Ascending aorta (tissue), 2 donors: ENCODE results near the gene VPREB3. TPM values are rescaled to one million over a fixed set of nuclear protein-coding genes. Genes with fewer than 3 reads are reported as not detected.

Experiments
- DNase-seq, 2 donors: peaks; one replicate each; pipeline ENCODE4 v3.0.0-alpha.2; 2019; ENCODE audit warnings: low spot score in 2 of 2
- H3K27ac ChIP-seq, 2 donors: fragments of 200-600 bp; sonication (generic); one replicate each; pipeline ENCODE4 v1.5.1; 2016 to 2017; ENCODE audit warnings: mild to moderate bottlenecking in 1 of 2
- H3K27me3 ChIP-seq: fragments of 200-600 bp; sonication (generic); one replicate; pipeline ENCODE4 v1.5.1; 2017
- H3K36me3 ChIP-seq, 2 donors: fragments of 200-600 bp; sonication (generic); one replicate each; pipeline ENCODE4 v1.5.1; 2016
- H3K4me1 ChIP-seq, 2 donors: fragments of 200-600 bp; sonication (generic); one replicate each; pipeline ENCODE4 v1.5.1; 2016 to 2017; ENCODE audit warnings: mild to moderate bottlenecking in 1 of 2
- H3K4me3 ChIP-seq, 2 donors: fragments of 200-600 bp; sonication (generic); one replicate each; pipeline ENCODE4 v1.5.1; 2016 to 2017; ENCODE audit warnings: mild to moderate bottlenecking in 1 of 2
- H3K9me3 ChIP-seq, 2 donors: fragments of 200-600 bp; sonication (generic); one replicate each; pipeline ENCODE4 v1.5.1; 2016
- CTCF ChIP-seq, 3 experiments: fragments of 200-600 bp in 2 of 3; fragments of 450-650 bp in 1 of 3; sonication (generic) in 2 of 3; IDR thresholded peaks; one replicate each; pipeline ENCODE4 v1.5.1; 2016 to 2019; ENCODE audit warnings: antibody characterized with exemption in 3 of 3, mild to moderate bottlenecking in 1 of 3, moderate library complexity in 1 of 3
- intact Hi-C: fragments of 100-400 bp; cut with DNase I; formaldehyde crosslinking; loops from one replicate; pipeline ENCODE4 v1.15.1; 2023
- total RNA-seq: library from RNA; depleted of rRNA; stranded (reverse); fragments of >200 nt; gene quantifications from one replicate; pipeline ENCODE4 v1.1.0, GENCODE V29; 2016

Gene VPREB3
- total RNA-seq, 1 donor from 2014 or later: not detected

- no peak for TF ChIP-seq CTCF (IDR thresholded peaks at IDR 0.05)
- Histone ChIP-seq H3K27me3 (no peaks in the 10 kb centered on the region), H3K9me3 (no peaks in the 10 kb centered on the region), H3K36me3 (peaks cover 40 to 62% of the 10 kb centered on the region in 2 donors), H3K4me1 (peaks cover 0 to 12% of the 10 kb centered on the region in 2 donors), H3K27ac (no peak overlapping the region), H3K4me3 (no peak overlapping the region)
- intact Hi-C loops: no loop called here
- no peak for DNase-seq
Observed at GRCh38 chr22:23712256-23712655, 42.0 kb downstream of the VPREB3 start.

GRCh38 chr22:23709107-23709506 is 45.1 kb downstream of the VPREB3 start:
- no peak for TF ChIP-seq CTCF (IDR thresholded peaks at IDR 0.05)

GRCh38 chr22:23708270-23708669 is 46.0 kb downstream of the VPREB3 start:
- intact Hi-C loops: no loop called here
- Histone ChIP-seq H3K4me3 (no peak overlapping the region), H3K36me3 (peaks cover 41 to 82% of the 10 kb centered on the region in 2 donors), H3K9me3 (no peaks in the 10 kb centered on the region), H3K27ac (no peak overlapping the region), H3K27me3 (no peaks in the 10 kb centered on the region), H3K4me1 (no peaks in the 10 kb centered on the region)
- no peak for TF ChIP-seq CTCF (IDR thresholded peaks at IDR 0.05)
- DNase-seq: no peak

More at GRCh38 chr22:23709107-23709506, 45.1 kb downstream of the VPREB3 start:
- intact Hi-C loops: no loop called here
- H3K4me1 ChIP-seq: no peaks in the 10 kb centered on the region
- H3K36me3 ChIP-seq: peaks cover 48 to 86% of the 10 kb centered on the region in 2 donors
- no peaks in the 10 kb centered on the region for H3K27me3 ChIP-seq
- no peaks in the 10 kb centered on the region for H3K9me3 ChIP-seq
- DNase-seq: no peak
- H3K4me3 ChIP-seq: no peak overlapping the region
- H3K27ac ChIP-seq: no peak overlapping the region

GRCh38 chr22:23705358-23705757 is 48.9 kb downstream of the VPREB3 start:
- intact Hi-C loops: no loop called here
- no peak for DNase-seq
- H3K36me3 ChIP-seq: peaks cover 36 to 72% of the 10 kb centered on the region in 2 donors

GRCh38 chr22:23704829-23705228 is 49.4 kb downstream of the VPREB3 start:
- Histone ChIP-seq H3K36me3 (peaks cover 41 to 71% of the 10 kb centered on the region in 2 donors), H3K9me3 (no peaks in the 10 kb centered on the region), H3K27ac (no peak overlapping the region), H3K4me3 (no peak overlapping the region), H3K27me3 (no peaks in the 10 kb centered on the region), H3K4me1 (no peaks in the 10 kb centered on the region)
- TF ChIP-seq CTCF (IDR thresholded peaks at IDR 0.05): no peak
- intact Hi-C loops: no loop called here
- DNase-seq: no peak

More at GRCh38 chr22:23705358-23705757, 48.9 kb downstream of the VPREB3 start:
- Histone ChIP-seq H3K9me3 (no peaks in the 10 kb centered on the region), H3K27me3 (no peaks in the 10 kb centered on the region), H3K27ac (no peak overlapping the region), H3K4me3 (no peak overlapping the region), H3K4me1 (no peaks in the 10 kb centered on the region)
- no peak for TF ChIP-seq CTCF (IDR thresholded peaks at IDR 0.05)

- no peak for TF ChIP-seq CTCF (IDR thresholded peaks at IDR 0.05)
- peaks cover 37 to 70% of the 10 kb centered on the region in 2 donors for H3K36me3 ChIP-seq
- intact Hi-C loops: no loop called here
Observed at GRCh38 chr22:23704062-23704461, 50.2 kb downstream of the VPREB3 start.

More at GRCh38 chr22:23704062-23704461, 50.2 kb downstream of the VPREB3 start:
- H3K4me3 ChIP-seq: no peak overlapping the region
- H3K27me3 ChIP-seq: no peaks in the 10 kb centered on the region
- H3K27ac ChIP-seq: no peak overlapping the region
- H3K9me3 ChIP-seq: no peaks in the 10 kb centered on the region
- no peak for DNase-seq
- H3K4me1 ChIP-seq: no peaks in the 10 kb centered on the region
